Measurements from ENCODE around the gene ARHGAP30. TPM values are rescaled to one million over a fixed set of nuclear protein-coding genes. Genes with fewer than 3 reads are reported as not detected.

ARHGAP30 gene
- total RNA-seq, 1 donor from 2014 or later = not detected

- Mint-ChIP-seq H3K36me3 (ENCODE audit: low read depth) (no peaks in the 10 kb centered on the region), H3K4me1 (ENCODE audit: low read depth) (no peaks in the 10 kb centered on the region), H3K9me3 (ENCODE audit: low read depth) (no peaks in the 10 kb centered on the region), H3K27ac (ENCODE audit: unreplicated experiment) (no peak overlapping the region), H3K27me3 (ENCODE audit: low read depth) (no peaks in the 10 kb centered on the region), H3K4me3 (ENCODE audit: unreplicated experiment) (no peak overlapping the region)
- DNase-seq (ENCODE audit: low spot score) = no peak
- TF ChIP-seq, protein P1, sequence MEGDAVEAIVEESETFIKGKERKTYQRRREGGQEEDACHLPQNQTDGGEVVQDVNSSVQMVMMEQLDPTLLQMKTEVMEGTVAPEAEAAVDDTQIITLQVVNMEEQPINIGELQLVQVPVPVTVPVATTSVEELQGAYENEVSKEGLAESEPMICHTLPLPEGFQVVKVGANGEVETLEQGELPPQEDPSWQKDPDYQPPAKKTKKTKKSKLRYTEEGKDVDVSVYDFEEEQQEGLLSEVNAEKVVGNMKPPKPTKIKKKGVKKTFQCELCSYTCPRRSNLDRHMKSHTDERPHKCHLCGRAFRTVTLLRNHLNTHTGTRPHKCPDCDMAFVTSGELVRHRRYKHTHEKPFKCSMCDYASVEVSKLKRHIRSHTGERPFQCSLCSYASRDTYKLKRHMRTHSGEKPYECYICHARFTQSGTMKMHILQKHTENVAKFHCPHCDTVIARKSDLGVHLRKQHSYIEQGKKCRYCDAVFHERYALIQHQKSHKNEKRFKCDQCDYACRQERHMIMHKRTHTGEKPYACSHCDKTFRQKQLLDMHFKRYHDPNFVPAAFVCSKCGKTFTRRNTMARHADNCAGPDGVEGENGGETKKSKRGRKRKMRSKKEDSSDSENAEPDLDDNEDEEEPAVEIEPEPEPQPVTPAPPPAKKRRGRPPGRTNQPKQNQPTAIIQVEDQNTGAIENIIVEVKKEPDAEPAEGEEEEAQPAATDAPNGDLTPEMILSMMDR (IDR thresholded peaks at IDR 0.05) = no peak
Observed at GRCh38 chr1:161001525-161001924, 68.2 kb downstream of the ARHGAP30 start.

- no peak overlapping the region for H3K4me3 Mint-ChIP-seq (ENCODE audit: unreplicated experiment)
- H3K27me3 Mint-ChIP-seq (ENCODE audit: low read depth) = no peaks in the 10 kb centered on the region
- no peaks in the 10 kb centered on the region for H3K36me3 Mint-ChIP-seq (ENCODE audit: low read depth)
- TF ChIP-seq, protein P1 (IDR thresholded peaks at IDR 0.05) = no peak
- H3K9me3 Mint-ChIP-seq (ENCODE audit: low read depth) = no peaks in the 10 kb centered on the region
- H3K27ac Mint-ChIP-seq (ENCODE audit: unreplicated experiment) = no peak overlapping the region
- no peak for DNase-seq (ENCODE audit: low spot score)
- no peaks in the 10 kb centered on the region for H3K4me1 Mint-ChIP-seq (ENCODE audit: low read depth)
Observed at GRCh38 chr1:161000736-161001480, 68.8 kb downstream of the ARHGAP30 start.

DNA sequence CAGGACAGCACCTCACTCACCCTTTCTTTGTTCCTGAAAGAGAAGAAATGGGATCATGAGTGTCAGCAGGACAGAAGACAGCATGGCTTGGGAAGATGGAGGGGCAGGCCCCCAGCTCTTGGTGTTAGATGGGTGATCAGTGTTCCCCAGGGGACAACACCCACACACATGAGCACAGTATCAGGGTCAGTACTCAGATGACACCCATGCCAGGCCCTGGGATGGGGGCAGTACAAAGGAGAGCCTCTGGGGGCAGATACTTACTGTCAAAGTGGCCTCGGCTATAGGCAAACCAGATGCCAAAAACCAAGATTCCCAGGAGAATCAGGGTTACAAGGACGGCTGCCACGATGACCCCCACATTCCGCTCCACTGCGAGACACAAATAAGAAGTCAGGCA, 70.3 kb downstream of the ARHGAP30 start:
- Mint-ChIP-seq H3K9me3 (ENCODE audit: low read depth) (no peaks in the 10 kb centered on the region), H3K4me3 (ENCODE audit: unreplicated experiment) (no peak overlapping the region), H3K27ac (ENCODE audit: unreplicated experiment) (no peak overlapping the region), H3K27me3 (ENCODE audit: low read depth) (no peaks in the 10 kb centered on the region), H3K4me1 (ENCODE audit: low read depth) (no peaks in the 10 kb centered on the region), H3K36me3 (ENCODE audit: low read depth) (no peaks in the 10 kb centered on the region)
- no peak for DNase-seq (ENCODE audit: low spot score)
- TF ChIP-seq, protein P1 (IDR thresholded peaks at IDR 0.05) = no peak

- Mint-ChIP-seq H3K9me3 (ENCODE audit: low read depth) (no peaks in the 10 kb centered on the region), H3K36me3 (ENCODE audit: low read depth) (no peaks in the 10 kb centered on the region), H3K27me3 (ENCODE audit: low read depth) (no peaks in the 10 kb centered on the region), H3K4me1 (ENCODE audit: low read depth) (no peaks in the 10 kb centered on the region), H3K4me3 (ENCODE audit: unreplicated experiment) (no peak overlapping the region), H3K27ac (ENCODE audit: unreplicated experiment) (no peak overlapping the region)
- TF ChIP-seq, protein P1 (IDR thresholded peaks at IDR 0.05) = peak; percentile 74
- no peak for DNase-seq (ENCODE audit: low spot score)
Observed at GRCh38 chr1:160997323-160998038, 72.2 kb downstream of the ARHGAP30 start.

Other genes starting within 250 kb of the ARHGAP30 start
- gene CD244, start 207.0 kb downstream of the ARHGAP30 start, total RNA-seq = not detected in 3 replicates
- not detected in 3 replicates for gene ITLN1, start 184.7 kb downstream of the ARHGAP30 start, total RNA-seq
- not detected in 3 replicates for gene ITLN2, start 115.1 kb downstream of the ARHGAP30 start, total RNA-seq
- gene F11R, start 48.7 kb downstream of the ARHGAP30 start, total RNA-seq = 0.54 to 0.90 TPM (median 0.68 TPM) in 3 replicates
- 0.70 TPM in 1 of 3 replicates, not detected in the others for gene TSTD1, start 30.9 kb downstream of the ARHGAP30 start, total RNA-seq
- gene USF1, start 23.9 kb downstream of the ARHGAP30 start, total RNA-seq = 34.3 to 44.6 TPM (median 35.3 TPM) in 3 replicates
- 0.12 to 0.26 TPM (median 0.12 TPM) in 3 replicates for gene NECTIN4, start 19.7 kb upstream of the ARHGAP30 start, total RNA-seq
- 1.1 to 4.4 TPM (median 1.6 TPM) in 3 replicates for gene KLHDC9, start 28.5 kb upstream of the ARHGAP30 start, total RNA-seq
- gene PFDN2, start 48.1 kb upstream of the ARHGAP30 start, total RNA-seq = 53.7 to 58.7 TPM (median 57.9 TPM) in 3 replicates
- 25.3 to 33.1 TPM (median 27.6 TPM) in 3 replicates for gene NIT1, start 48.2 kb upstream of the ARHGAP30 start, total RNA-seq
- 34.7 to 38.3 TPM (median 36.7 TPM) in 3 replicates for gene DEDD, start 62.8 kb upstream of the ARHGAP30 start, total RNA-seq
- 84.2 to 95.6 TPM (median 89.4 TPM) in 3 replicates for gene UFC1, start 84.1 kb upstream of the ARHGAP30 start, total RNA-seq
- gene USP21, start 89.6 kb upstream of the ARHGAP30 start, total RNA-seq = 15.7 to 24.8 TPM (median 16.0 TPM) in 3 replicates
- gene PPOX, start 96.5 kb upstream of the ARHGAP30 start, total RNA-seq = 21.6 to 38.8 TPM (median 25.6 TPM) in 3 replicates
- 22.4 to 23.7 TPM (median 23.0 TPM) in 3 replicates for gene B4GALT3, start 107.6 kb upstream of the ARHGAP30 start, total RNA-seq
- 1.5 to 2.8 TPM (median 2.2 TPM) in 3 replicates for gene ADAMTS4, start 129.2 kb upstream of the ARHGAP30 start, total RNA-seq
- gene NDUFS2, start 132.5 kb upstream of the ARHGAP30 start, total RNA-seq = 50.6 to 59.2 TPM (median 55.2 TPM) in 3 replicates
- gene FCER1G, start 145.4 kb upstream of the ARHGAP30 start, total RNA-seq = not detected in 3 replicates
- not detected in 3 replicates for gene APOA2, start 153.7 kb upstream of the ARHGAP30 start, total RNA-seq
- 9.4 to 15.8 TPM (median 10.0 TPM) in 3 replicates for gene TOMM40L, start 156.2 kb upstream of the ARHGAP30 start, total RNA-seq
- not detected in 3 replicates for gene NR1I3, start 168.3 kb upstream of the ARHGAP30 start, total RNA-seq
- 0.23 to 0.35 TPM in 2 of 3 replicates, not detected in the other for gene PCP4L1, start 188.9 kb upstream of the ARHGAP30 start, total RNA-seq
- gene MPZ, start 240.1 kb upstream of the ARHGAP30 start, total RNA-seq = 0.31 to 0.45 TPM (median 0.41 TPM) in 3 replicates
- 128 to 144 TPM (median 131 TPM) in 3 replicates for gene SDHC, start 244.5 kb upstream of the ARHGAP30 start, total RNA-seq

Measured in chondrocyte (in vitro differentiated cells).